RWPE2 (cell line): ENCODE results near the gene TELO2.

Experiments used
- ATAC-seq: fragments of 200-7000 bp; cut with Tn5 transposase; 3 replicates; pipeline ENCODE4 v1.9.1; 2021; ENCODE audit warnings: low read depth
- DNase-seq: peaks from one replicate; pipeline ENCODE4 v3.0.0-alpha.2; 2020; ENCODE audit warnings: low spot score
- H3K27ac ChIP-seq: fragments of 450-650 bp; 2 replicates; pipeline ENCODE4 v1.5.1; 2017; ENCODE audit warnings: mild to moderate bottlenecking; ENCODE audit not compliant: poor library complexity, severe bottlenecking
- H3K27me3 ChIP-seq: fragments of 250-450 bp; sonication (Bioruptor Pico); 2 replicates; pipeline ENCODE4 v1.5.1; 2021; ENCODE audit warnings: mild to moderate bottlenecking, moderate library complexity; ENCODE audit not compliant: insufficient read depth, poor library complexity, severe bottlenecking
- H3K36me3 ChIP-seq: fragments of 250-450 bp; sonication (Bioruptor Pico); 2 replicates; pipeline ENCODE4 v1.5.1; 2020; ENCODE audit warnings: low read depth, mild to moderate bottlenecking, moderate library complexity
- H3K4me1 ChIP-seq: fragments of 250-450 bp; sonication (Bioruptor Pico); 2 replicates; pipeline ENCODE4 v1.5.1; 2021; ENCODE audit warnings: mild to moderate bottlenecking, moderate library complexity; ENCODE audit not compliant: insufficient read depth, poor library complexity, severe bottlenecking
- H3K4me3 ChIP-seq: fragments of 250-450 bp; sonication (Bioruptor Pico); 2 replicates; pipeline ENCODE4 v1.5.1; 2021; ENCODE audit warnings: mild to moderate bottlenecking, moderate library complexity; ENCODE audit not compliant: severe bottlenecking
- H3K9me3 ChIP-seq: fragments of 250-450 bp; sonication (Bioruptor Pico); 2 replicates; pipeline ENCODE4 v1.5.1; 2021; ENCODE audit warnings: mild to moderate bottlenecking, moderate library complexity; ENCODE audit not compliant: severe bottlenecking
- TF ChIP-seq, protein P1 (sequence below): fragments of 450-650 bp; IDR thresholded peaks from one replicate; pipeline ENCODE4 v1.5.1; 2017; ENCODE audit warnings: mild to moderate bottlenecking, moderate library complexity; ENCODE audit not compliant: poor library complexity, severe bottlenecking

The TELO2 gene

DNA sequence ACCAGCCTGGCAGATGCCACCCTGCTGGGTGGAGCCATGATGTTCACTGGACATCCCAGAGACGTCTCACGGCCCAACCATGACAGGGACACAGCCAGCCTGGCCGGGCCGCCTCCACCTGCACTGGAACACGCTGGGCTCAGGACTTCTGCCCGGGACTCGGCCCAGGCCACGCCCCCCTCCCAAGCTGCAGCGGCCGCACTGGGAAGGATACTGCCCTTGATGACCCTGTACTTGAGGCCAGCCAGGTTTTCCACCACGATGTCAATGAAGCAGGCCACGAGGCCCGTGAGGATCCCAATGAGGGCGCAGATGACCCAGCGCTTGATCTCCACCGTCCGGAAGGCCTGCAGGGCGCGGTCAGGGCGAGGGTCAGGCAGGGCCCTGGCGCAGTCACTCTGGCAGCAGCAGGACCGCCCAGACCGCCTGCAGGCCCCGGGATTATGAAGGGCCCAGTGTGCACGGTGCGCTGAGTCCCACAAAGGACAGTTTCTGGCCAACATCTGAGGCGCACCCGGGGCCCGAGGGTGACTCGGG, 32.5 kb upstream of the TELO2 start:
- TF ChIP-seq, protein P1, sequence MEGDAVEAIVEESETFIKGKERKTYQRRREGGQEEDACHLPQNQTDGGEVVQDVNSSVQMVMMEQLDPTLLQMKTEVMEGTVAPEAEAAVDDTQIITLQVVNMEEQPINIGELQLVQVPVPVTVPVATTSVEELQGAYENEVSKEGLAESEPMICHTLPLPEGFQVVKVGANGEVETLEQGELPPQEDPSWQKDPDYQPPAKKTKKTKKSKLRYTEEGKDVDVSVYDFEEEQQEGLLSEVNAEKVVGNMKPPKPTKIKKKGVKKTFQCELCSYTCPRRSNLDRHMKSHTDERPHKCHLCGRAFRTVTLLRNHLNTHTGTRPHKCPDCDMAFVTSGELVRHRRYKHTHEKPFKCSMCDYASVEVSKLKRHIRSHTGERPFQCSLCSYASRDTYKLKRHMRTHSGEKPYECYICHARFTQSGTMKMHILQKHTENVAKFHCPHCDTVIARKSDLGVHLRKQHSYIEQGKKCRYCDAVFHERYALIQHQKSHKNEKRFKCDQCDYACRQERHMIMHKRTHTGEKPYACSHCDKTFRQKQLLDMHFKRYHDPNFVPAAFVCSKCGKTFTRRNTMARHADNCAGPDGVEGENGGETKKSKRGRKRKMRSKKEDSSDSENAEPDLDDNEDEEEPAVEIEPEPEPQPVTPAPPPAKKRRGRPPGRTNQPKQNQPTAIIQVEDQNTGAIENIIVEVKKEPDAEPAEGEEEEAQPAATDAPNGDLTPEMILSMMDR = no peak
- H3K27ac ChIP-seq = no peak overlapping the region
- no peaks in the 10 kb centered on the region for H3K4me1 ChIP-seq
- ATAC-seq (no peak), DNase-seq (no peak)
- no peaks in the 10 kb centered on the region for H3K36me3 ChIP-seq
- H3K4me3 ChIP-seq = no peak overlapping the region
- no peaks in the 10 kb centered on the region for H3K27me3 ChIP-seq
- H3K9me3 ChIP-seq = no peaks in the 10 kb centered on the region

DNA sequence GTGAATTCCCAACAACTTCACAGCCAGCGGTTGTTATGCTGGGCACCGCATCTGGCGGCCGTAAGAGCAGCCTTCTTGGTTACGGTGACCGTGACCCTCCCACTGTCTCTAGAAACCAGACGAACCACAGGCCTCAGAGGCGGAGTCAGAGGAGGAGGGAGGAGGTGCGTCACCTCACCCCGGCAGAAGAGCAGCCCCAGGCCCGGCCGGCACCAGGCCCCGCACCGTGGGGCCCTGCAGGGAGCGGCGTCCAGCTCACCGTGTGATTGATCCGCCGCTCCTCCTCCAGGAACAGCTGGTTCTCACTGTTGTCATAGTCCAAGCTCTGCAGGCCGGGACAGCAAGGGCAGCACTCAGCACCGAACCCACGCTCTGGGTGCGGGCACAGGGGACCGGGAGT, 32.0 kb upstream of the TELO2 start:
- no peaks in the 10 kb centered on the region for H3K4me1 ChIP-seq
- no peaks in the 10 kb centered on the region for H3K36me3 ChIP-seq
- ATAC-seq = no peak
- no peak overlapping the region for H3K4me3 ChIP-seq
- H3K9me3 ChIP-seq = no peaks in the 10 kb centered on the region
- TF ChIP-seq, protein P1 = no peak
- DNase-seq = no peak
- H3K27me3 ChIP-seq = no peaks in the 10 kb centered on the region
- no peak overlapping the region for H3K27ac ChIP-seq

DNA sequence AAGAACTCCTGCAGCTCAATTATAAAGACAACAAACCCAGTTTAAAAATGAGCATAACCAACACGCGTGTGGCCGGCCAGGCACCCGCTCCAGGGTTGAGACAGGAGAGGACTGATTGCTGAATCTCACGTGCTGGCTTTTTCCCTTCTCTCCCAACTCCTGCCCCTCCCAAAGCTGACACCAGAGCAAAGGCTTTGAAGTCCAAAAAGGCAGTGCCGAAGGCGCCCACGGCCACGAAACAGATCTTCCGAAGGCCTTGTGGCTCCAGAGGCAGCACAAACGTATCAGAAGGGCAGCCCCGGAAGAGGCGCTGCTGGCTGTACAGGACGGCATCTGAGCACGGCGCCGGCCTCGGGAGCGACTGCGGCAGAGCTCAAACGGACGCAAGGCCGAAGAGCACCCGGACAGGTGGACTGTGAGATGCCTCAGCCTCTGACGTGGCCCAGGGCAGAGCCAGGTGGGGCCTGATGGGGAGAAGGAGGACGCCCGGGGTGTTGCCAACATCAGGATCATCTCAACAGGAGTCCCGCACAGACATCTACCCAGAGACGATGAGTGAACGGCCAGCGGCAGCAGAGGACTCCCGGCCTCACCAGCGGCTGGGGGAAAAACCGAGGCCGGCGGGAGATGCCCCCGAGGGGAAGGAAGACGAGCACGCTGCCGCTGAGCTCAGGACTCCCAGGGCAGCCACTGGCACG, 28.8 kb upstream of the TELO2 start:
- no peak overlapping the region for H3K27ac ChIP-seq
- no peak for ATAC-seq
- no peak for DNase-seq
- no peaks in the 10 kb centered on the region for H3K4me1 ChIP-seq
- H3K9me3 ChIP-seq = no peaks in the 10 kb centered on the region
- TF ChIP-seq, protein P1 = no peak
- no peaks in the 10 kb centered on the region for H3K27me3 ChIP-seq
- no peaks in the 10 kb centered on the region for H3K36me3 ChIP-seq
- no peak overlapping the region for H3K4me3 ChIP-seq

DNA sequence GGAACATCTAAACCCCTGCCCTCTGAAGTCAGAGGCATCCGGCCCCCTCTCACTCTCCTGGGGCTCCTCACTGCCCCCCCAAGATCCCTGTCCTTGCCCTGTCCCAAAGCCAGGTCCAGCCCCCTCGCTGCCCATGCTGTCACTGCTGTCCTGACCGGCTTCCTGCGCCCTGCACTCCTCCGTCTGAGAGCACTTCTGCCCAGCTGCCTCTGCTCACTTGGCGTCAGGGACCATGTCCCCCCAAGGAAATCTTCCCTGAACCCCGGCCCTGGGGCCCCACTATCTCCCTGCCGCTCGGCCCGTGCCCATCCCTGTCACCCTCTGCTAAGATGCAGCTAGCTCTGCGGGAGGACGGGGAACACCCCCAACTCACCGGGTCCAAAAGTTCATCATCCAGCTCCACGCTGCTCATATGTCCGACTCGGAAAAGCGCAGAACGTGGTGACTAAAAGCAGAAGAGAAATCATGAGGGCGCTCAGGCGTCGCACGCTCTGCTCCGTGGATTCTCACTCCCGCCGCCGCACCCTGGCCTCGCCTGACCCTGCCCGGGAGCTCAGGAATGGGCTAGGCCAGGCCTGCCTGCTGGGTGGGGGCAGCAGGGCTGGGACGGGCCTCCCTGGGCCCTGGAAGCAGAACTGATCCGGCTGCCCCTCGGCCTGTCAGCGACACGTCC, 28.1 kb upstream of the TELO2 start:
- peak; percentile 56 for DNase-seq
- Histone ChIP-seq H3K9me3 (no peaks in the 10 kb centered on the region), H3K4me3 (no peak overlapping the region), H3K36me3 (no peaks in the 10 kb centered on the region), H3K27ac (no peak overlapping the region), H3K27me3 (no peaks in the 10 kb centered on the region), H3K4me1 (no peaks in the 10 kb centered on the region)
- ATAC-seq = no peak
- TF ChIP-seq, protein P1 = no peak

DNA sequence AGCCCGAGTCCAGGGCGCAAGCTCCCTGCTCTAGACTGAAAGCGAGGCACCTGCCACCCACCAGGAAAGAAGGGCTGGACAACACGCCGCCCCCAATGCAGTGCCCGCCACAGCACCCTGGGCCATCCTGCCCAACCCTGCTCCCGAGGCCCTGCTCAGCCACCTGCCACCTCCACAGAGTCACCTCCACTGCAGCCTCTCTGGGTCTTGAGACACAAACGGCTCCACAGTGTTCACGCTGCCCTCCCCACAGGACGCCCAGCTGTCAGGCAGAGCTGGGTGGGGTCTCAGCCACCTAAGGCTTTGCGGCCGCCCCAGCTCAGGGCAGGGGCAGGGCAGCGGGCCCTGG, 27.6 kb upstream of the TELO2 start:
- H3K36me3 ChIP-seq = no peaks in the 10 kb centered on the region
- TF ChIP-seq, protein P1 = no peak
- DNase-seq (peak; percentile 47), ATAC-seq (no peak)
- no peak overlapping the region for H3K4me3 ChIP-seq
- H3K9me3 ChIP-seq = no peaks in the 10 kb centered on the region
- H3K27ac ChIP-seq = no peak overlapping the region
- no peaks in the 10 kb centered on the region for H3K27me3 ChIP-seq
- no peaks in the 10 kb centered on the region for H3K4me1 ChIP-seq
